Testis (tissue), 3 donors: Measurements from ENCODE around the gene TNFAIP8. TPM values are rescaled to one million over a fixed set of nuclear protein-coding genes. Genes with fewer than 3 reads are reported as not detected.
A peak's percentile ranks its signal among the peaks of the same experiment; 100 is the strongest.

ENCODE experiments used
- DNase-seq: peaks from one replicate; pipeline ENCODE4 v3.0.0-alpha.2; 2019
- H3K27ac ChIP-seq, 2 donors: fragments of 200-600 bp; sonication (generic); one replicate each; pipeline ENCODE4 v1.5.1; 2019
- H3K27me3 ChIP-seq: fragments of 200-600 bp; sonication (generic); one replicate; pipeline ENCODE4 v1.5.1; 2019
- H3K36me3 ChIP-seq: fragments of 200-600 bp; sonication (generic); one replicate; pipeline ENCODE4 v1.5.1; 2017; ENCODE audit warnings: low read depth; ENCODE audit errors: missing control alignments
- H3K4me1 ChIP-seq: fragments of 200-600 bp; sonication (generic); one replicate; pipeline ENCODE4 v1.5.1; 2019
- H3K4me3 ChIP-seq, 2 donors: fragments of 200-600 bp; sonication (generic); one replicate each; pipeline ENCODE4 v1.5.1; 2017 to 2019
- H3K9me3 ChIP-seq: fragments of 200-600 bp; sonication (generic); one replicate; pipeline ENCODE4 v1.5.1; 2017
- POLR2A ChIP-seq: fragments of 450-650 bp; IDR thresholded peaks from one replicate; pipeline ENCODE4 v1.6.1; 2017; ENCODE audit warnings: antibody characterized with exemption, mild to moderate bottlenecking, moderate library complexity
- WGBS, 2 donors: methylation state at CpG; one replicate each; pipeline ENCODE4 v1.1.5; 2018; 5-methylcytosine and 5-hydroxymethylcytosine counted together
- intact Hi-C: fragments of 100-400 bp; cut with DNase I; formaldehyde crosslinking; loops from one replicate; pipeline ENCODE4 v1.15.1; 2023; ENCODE audit warnings: low total_unique reads
- polyA plus RNA-seq: library from polyadenylated mRNA; stranded (reverse); fragments of 350-450 nt; fragmentation: Illumina TruSeq; extraction: RNeasy Lipid Tissue Mini Kit (QIAGEN cat#74804); gene quantifications from one replicate; pipeline ENCODE4 v1.2.3, GENCODE V29; 2014; ENCODE audit warnings: low read depth, low replicate concordance; ENCODE audit not compliant: insufficient read depth
- total RNA-seq, 2 donors: library from RNA; depleted of rRNA; stranded (reverse); fragments of >200 nt; gene quantifications; one replicate each; pipeline ENCODE4 v1.2.3, GENCODE V29; 2016
- TF ChIP-seq, protein P1 (sequence below), 3 experiments: fragments of 450-650 bp in 2 of 3; fragments of 200-600 bp in 1 of 3; sonication (generic) in 1 of 3; IDR thresholded peaks; one replicate each; pipeline ENCODE4 v1.5.1; 2016 to 2019; ENCODE audit warnings: antibody characterized with exemption in 3 of 3, mild to moderate bottlenecking in 2 of 3, moderate library complexity in 1 of 3

Gene TNFAIP8
- total and polyA plus RNA-seq, 3 donors from 2014 or later, result 6.3 to 14.0 (median 8.2) TPM

DNA sequence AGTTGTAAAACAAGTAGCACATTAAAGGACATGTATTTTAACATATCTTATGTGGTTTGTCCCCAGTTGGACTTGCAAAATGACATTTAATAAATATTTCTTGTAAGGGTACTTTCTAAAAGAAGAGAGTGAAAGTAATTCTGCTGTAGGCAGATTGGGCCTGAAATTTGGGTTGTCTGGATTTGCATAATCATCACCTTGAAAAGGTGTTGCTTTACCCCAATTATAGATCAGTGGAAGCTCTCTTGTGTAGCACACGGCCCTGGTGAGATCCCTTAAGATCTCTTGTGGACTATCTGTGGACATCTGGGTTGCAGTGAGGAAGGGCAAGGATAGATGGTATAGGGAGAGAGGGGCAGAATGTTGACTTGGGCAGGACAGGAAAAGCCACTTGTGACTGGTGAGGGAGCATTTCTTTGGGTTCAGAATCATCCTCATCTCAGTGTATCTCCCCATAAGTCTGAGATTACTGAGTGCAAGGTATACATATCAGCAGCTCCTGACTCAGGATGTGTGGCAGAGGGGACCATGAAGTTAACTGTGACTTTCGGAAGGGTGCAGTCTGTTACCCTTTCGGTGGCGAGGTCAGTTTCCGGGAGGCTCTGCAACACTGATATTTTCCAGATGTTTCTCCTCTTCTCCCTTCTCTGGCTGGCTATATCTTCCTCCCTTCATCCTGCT, 2.0 kb upstream of the TNFAIP8 start:
- Histone ChIP-seq H3K4me1 (peaks cover 4% of the 10 kb centered on the region), H3K4me3 (no peak overlapping the region), H3K27me3 (no peaks in the 10 kb centered on the region), H3K36me3 (no peaks in the 10 kb centered on the region), H3K9me3 (no peaks in the 10 kb centered on the region), H3K27ac (no peak overlapping the region)
- no peak for DNase-seq
- no peak for TF ChIP-seq POLR2A
- TF ChIP-seq, protein P1, sequence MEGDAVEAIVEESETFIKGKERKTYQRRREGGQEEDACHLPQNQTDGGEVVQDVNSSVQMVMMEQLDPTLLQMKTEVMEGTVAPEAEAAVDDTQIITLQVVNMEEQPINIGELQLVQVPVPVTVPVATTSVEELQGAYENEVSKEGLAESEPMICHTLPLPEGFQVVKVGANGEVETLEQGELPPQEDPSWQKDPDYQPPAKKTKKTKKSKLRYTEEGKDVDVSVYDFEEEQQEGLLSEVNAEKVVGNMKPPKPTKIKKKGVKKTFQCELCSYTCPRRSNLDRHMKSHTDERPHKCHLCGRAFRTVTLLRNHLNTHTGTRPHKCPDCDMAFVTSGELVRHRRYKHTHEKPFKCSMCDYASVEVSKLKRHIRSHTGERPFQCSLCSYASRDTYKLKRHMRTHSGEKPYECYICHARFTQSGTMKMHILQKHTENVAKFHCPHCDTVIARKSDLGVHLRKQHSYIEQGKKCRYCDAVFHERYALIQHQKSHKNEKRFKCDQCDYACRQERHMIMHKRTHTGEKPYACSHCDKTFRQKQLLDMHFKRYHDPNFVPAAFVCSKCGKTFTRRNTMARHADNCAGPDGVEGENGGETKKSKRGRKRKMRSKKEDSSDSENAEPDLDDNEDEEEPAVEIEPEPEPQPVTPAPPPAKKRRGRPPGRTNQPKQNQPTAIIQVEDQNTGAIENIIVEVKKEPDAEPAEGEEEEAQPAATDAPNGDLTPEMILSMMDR (IDR thresholded peaks at IDR 0.05), result no peak
- intact Hi-C loops, result no loop called here
- 89 to 90% methylated on average over 5 of the region's 5 CpGs for WGBS, 2 donors

DNA sequence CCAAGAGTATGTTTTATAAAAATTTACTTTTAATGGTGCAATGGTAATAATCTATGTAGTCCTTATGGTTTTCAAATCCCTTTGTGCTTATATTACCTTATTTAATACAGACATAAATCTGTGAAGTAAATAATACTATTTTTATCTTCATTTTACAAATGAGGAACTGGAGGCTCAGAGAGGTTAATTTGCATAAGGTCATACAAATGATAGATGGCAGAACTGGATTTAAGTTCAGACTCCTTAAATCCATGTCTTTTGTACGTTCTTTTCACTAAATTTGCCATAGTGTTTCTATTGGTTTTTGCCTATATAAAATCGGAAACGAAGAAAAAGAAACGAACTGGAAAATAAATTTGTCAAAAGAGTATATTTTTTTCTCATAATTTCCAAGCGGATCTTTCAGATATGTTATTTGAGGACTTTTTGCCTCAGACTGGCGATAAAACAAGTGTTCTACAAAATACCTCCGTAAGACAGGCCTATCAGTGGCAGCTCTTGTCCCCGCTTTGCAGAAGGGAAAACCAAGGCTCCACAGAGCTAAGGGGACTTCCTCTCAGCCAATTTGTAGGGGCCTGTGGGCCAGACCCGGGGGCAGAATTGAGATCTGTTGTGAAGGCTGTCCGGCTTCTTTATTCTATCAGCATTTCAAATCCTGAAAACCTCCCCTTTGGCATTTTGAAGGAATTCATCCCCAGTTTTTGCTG, 1.1 kb upstream of the TNFAIP8 start:
- Histone ChIP-seq H3K27me3 (no peaks in the 10 kb centered on the region), H3K27ac (no peak overlapping the region), H3K4me3 (peak overlapping the region in 1 of 2 donors; percentile 65), H3K4me1 (peaks cover 4% of the 10 kb centered on the region), H3K36me3 (no peaks in the 10 kb centered on the region), H3K9me3 (no peaks in the 10 kb centered on the region)
- DNase-seq, result no peak
- intact Hi-C loops, result no loop called here
- no peak for TF ChIP-seq POLR2A
- TF ChIP-seq, protein P1 (IDR thresholded peaks at IDR 0.05), result no peak
- WGBS, 2 donors, result 78 to 79% methylated on average over 10 of the region's 10 CpGs

DNA sequence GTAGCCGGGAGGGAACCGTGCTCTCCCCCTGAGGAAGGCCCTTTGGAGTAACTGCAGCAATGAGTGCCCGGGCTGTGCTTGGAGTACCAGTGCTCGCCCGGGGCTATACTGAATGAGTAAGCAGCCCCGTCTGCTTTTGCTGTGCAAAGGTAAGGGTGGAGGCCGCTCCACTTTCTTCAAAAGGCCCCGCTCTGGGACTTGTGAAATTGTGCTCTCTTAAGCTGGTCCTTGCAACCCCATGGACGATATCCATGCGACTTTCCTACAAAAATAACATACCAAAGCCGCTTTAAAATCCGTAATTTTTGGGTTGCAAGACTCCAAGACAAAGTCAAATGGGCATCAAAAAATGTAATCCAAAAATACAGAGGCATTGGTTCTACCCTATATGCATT, 578 bp upstream of the TNFAIP8 start:
- WGBS, 2 donors, result 57 to 67% methylated on average over 12 of the region's 12 CpGs
- Histone ChIP-seq H3K4me3 (peak overlapping the region; percentile 54 to 65), H3K27me3 (no peaks in the 10 kb centered on the region), H3K9me3 (no peaks in the 10 kb centered on the region), H3K36me3 (no peaks in the 10 kb centered on the region), H3K27ac (peak overlapping the region in 1 of 2 donors; percentile 11), H3K4me1 (peaks cover 4% of the 10 kb centered on the region)
- peak; percentile 26 for DNase-seq
- TF ChIP-seq, protein P1 (IDR thresholded peaks at IDR 0.05), result no peak
- TF ChIP-seq POLR2A, result no peak
- intact Hi-C loops, result no loop called here

DNA sequence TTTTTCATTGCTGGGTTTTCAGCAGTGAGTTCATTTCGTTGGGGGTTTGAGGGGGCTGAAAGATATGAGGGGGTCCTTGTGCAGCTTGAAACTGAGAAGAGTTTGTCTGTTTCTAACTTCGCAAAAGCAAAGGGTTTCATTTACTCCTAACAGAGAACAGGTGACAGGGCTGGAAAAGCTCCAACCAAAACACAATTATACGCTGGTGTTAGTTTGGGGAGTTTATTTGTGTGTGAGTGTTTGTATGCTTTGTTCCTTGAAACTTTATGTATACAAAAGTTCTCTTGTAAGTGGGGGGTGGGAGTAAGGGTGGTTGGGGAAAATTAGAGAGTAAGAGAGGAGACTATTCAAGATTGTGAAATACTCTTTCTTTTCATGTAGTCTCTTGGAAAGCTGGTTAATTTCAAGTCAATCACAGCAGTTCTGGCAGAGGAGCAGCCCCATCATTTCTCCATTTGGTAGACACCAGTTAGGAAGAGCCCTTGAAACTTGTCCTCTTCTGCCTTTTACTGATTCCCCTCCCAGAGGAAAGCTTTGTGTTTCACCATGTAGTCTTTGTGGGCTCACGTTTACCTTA, 881 bp downstream of the TNFAIP8 start:
- Histone ChIP-seq H3K4me3 (peak overlapping the region; percentile 54 to 65), H3K36me3 (no peaks in the 10 kb centered on the region), H3K4me1 (peaks cover 4% of the 10 kb centered on the region), H3K27ac (peak overlapping the region; percentile 3 to 63), H3K9me3 (no peaks in the 10 kb centered on the region), H3K27me3 (no peaks in the 10 kb centered on the region)
- no peak for DNase-seq
- WGBS, 2 donors, result 19 to 22% methylated on average over 4 of the region's 4 CpGs
- no peak for TF ChIP-seq POLR2A
- TF ChIP-seq, protein P1 (IDR thresholded peaks at IDR 0.05), result no peak
- intact Hi-C loops, result no loop called here
